ENCODE measurements around the gene CAMK1G. TPM values are rescaled to one million over a fixed set of nuclear protein-coding genes. Genes with fewer than 3 reads are reported as not detected.

The CAMK1G gene
- total and polyA plus RNA-seq, 11 donors: 0.30 to 0.48 TPM; not detected in 9

DNA sequence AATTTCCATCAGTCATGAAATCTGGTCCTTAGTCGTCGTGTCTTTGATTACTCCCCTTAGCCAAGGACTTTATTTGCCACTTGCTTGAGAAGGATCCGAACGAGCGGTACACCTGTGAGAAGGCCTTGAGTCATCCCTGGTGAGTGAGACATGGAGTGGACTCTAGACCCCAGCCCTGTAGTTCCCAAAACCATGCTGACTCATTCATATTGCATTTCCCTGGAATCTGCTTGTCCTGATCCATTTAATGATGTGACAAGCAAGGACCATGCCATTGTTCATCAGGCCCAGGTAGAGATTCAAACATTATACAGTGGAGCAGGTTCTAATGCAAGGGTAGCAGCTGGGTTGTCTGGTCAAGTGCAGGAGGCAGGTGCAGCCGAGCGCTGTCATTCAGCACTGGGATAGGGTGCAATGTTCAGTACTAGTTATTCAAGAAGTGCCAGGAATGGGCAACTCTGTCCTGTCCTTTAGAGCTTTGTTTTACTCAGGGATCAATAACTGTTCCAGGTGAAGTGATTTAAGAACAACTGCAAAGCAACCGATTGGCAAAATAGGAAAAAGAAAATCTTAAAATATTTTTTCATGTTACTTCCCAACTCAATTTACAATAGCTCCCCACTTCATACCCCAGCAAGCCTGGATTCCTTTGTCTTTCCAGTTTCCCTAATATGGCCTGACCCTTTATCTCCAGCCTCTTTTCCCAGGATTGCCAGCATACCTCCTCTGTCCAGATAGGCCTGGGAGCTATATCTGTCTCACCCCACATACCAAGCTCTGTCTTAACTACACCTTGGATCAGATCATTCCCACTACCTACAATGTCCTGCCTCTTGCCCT is 26.5 kb downstream of the CAMK1G start:
- DNase-seq (no peak), ATAC-seq (no peak)
- intact Hi-C loops (cut with DNase I): loop anchor here in 2 of 10 donors (10.0 kb wide), 1 partner anchor 85 kb away; no protein-coding TSS in a partner anchor
- no peaks in the 10 kb centered on the region for H3K36me3 ChIP-seq
- H3K27me3 ChIP-seq: no peaks in the 10 kb centered on the region
- 90 to 93% (median 92%) methylated on average over 8 of the region's 8 CpGs for WGBS, 4 donors
- H3K4me1 ChIP-seq: no peaks in the 10 kb centered on the region
- TF ChIP-seq, protein P1, sequence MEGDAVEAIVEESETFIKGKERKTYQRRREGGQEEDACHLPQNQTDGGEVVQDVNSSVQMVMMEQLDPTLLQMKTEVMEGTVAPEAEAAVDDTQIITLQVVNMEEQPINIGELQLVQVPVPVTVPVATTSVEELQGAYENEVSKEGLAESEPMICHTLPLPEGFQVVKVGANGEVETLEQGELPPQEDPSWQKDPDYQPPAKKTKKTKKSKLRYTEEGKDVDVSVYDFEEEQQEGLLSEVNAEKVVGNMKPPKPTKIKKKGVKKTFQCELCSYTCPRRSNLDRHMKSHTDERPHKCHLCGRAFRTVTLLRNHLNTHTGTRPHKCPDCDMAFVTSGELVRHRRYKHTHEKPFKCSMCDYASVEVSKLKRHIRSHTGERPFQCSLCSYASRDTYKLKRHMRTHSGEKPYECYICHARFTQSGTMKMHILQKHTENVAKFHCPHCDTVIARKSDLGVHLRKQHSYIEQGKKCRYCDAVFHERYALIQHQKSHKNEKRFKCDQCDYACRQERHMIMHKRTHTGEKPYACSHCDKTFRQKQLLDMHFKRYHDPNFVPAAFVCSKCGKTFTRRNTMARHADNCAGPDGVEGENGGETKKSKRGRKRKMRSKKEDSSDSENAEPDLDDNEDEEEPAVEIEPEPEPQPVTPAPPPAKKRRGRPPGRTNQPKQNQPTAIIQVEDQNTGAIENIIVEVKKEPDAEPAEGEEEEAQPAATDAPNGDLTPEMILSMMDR (IDR thresholded peaks at IDR 0.05): no peak
- TF ChIP-seq POLR2A (IDR thresholded peaks at IDR 0.05): no peak
- no peaks in the 10 kb centered on the region for H3K9me3 ChIP-seq
- no peak overlapping the region for H3K27ac ChIP-seq
- no peak overlapping the region for H3K4me3 ChIP-seq

DNA sequence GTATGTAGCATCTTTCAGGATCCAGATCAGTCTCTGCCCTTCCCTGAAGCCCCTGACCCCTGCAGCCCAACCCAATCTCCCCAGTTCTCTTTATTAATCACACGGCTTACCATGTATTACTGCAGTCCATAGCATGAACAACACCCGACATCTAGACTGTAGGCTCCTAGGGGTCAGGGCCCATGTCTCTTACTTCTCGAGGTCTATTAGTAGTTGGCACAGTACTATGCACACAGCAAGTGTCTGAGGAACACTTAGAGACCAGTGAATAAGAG is 27.1 kb downstream of the CAMK1G start:
- no peak overlapping the region for H3K27ac ChIP-seq

DNA sequence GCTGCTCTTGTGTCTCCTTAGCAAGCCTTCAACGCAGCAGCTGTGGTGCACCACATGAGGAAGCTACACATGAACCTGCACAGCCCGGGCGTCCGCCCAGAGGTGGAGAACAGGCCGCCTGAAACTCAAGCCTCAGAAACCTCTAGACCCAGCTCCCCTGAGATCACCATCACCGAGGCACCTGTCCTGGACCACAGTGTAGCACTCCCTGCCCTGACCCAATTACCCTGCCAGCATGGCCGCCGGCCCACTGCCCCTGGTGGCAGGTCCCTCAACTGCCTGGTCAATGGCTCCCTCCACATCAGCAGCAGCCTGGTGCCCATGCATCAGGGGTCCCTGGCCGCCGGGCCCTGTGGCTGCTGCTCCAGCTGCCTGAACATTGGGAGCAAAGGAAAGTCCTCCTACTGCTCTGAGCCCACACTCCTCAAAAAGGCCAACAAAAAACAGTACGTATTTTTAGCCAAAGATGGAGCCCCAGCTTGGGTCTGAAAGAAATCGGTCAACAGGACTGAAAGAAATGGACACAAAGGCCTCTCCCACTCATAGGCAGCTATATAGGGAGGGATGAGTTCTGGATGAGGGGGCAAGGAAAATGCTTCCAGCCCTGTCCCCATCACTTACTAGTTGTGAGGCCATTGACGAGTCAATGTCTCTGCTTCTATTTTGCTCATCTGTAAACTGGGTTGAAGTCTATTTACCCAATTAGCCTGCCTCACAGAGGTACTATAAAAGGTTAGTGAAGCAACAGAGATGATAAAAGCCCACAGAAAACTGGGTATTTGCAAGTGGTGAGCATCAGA is 28.5 kb downstream of the CAMK1G start:
- Histone ChIP-seq H3K27ac (no peak overlapping the region), H3K4me1 (peaks cover 0 to 12% (median 6%) of the 10 kb centered on the region in 12 donors), H3K27me3 (no peaks in the 10 kb centered on the region), H3K4me3 (no peak overlapping the region), H3K36me3 (no peaks in the 10 kb centered on the region), H3K9me3 (no peaks in the 10 kb centered on the region)
- WGBS, 4 donors: 87 to 95% (median 92%) methylated on average over 12 to 13 of the region's 13 CpGs
- ATAC-seq (no peak), DNase-seq (no peak)
- no peak for TF ChIP-seq POLR2A (IDR thresholded peaks at IDR 0.05)
- TF ChIP-seq, protein P1 (IDR thresholded peaks at IDR 0.05): no peak
- intact Hi-C loops (cut with DNase I): no loop called here

More for the DNA sequence above, 27.1 kb downstream of the CAMK1G start:
- peaks cover 0 to under 1% (median 0%) of the 10 kb centered on the region in 12 donors for H3K4me1 ChIP-seq
- intact Hi-C loops (cut with DNase I): no loop called here
- no peak for ATAC-seq
- H3K9me3 ChIP-seq: no peaks in the 10 kb centered on the region
- H3K36me3 ChIP-seq: no peaks in the 10 kb centered on the region
- WGBS, 4 donors: 87 to 94% (median 91%) methylated on average over 3 of the region's 3 CpGs
- TF ChIP-seq, protein P1 (IDR thresholded peaks at IDR 0.05): no peak
- no peak for TF ChIP-seq POLR2A (IDR thresholded peaks at IDR 0.05)
- no peak for DNase-seq
- no peak overlapping the region for H3K4me3 ChIP-seq
- H3K27me3 ChIP-seq: no peaks in the 10 kb centered on the region

Measured in heart left ventricle (tissue), 16 donors.